Caco-2 (cell line): ENCODE data around the gene CDC42. TPM values are rescaled to one million over a fixed set of nuclear protein-coding genes. Genes with fewer than 3 reads are reported as not detected.

Experiments used
- BruUV-seq: library from RNA; stranded (reverse); fragments of 400-500 nt; replicated peaks from 2 replicates; lab custom pipeline; 2021; lab: Mats Ljungman, UMichigan
- CTCF ChIA-PET: fragments of 300-600 bp; sonication (Branson Sonifier 250); formaldehyde crosslinking; loops from one replicate; lab custom pipeline; 2022; ENCODE audit warnings: antibody characterized with exemption; lab: Charles Lee
- POLR2A ChIA-PET: fragments of 300-600 bp; sonication (Branson Sonifier 250); formaldehyde crosslinking; loops from one replicate; lab custom pipeline; 2022; ENCODE audit warnings: antibody characterized with exemption; lab: Charles Lee
- DNase-seq, 2 experiments: peaks; one replicate each; pipeline versions ENCODE4 v3.0.0 to v3.0.0-alpha.2; 2020 to 2022
- H3K27me3 ChIP-seq: replicated peaks from 2 replicates; pipeline ENCODE4 v1.6.0; 2011; ENCODE audit warnings: low read length; ENCODE audit not compliant: control insufficient read depth, insufficient read depth
- H3K36me3 ChIP-seq: 2 replicates; pipeline ENCODE4 v1.5.1; 2011; ENCODE audit warnings: low read length; ENCODE audit not compliant: control insufficient read depth, insufficient read depth
- H3K4me1 ChIP-seq: fragments of 250-450 bp; sonication (Bioruptor Pico); 2 replicates; pipeline ENCODE4 v1.5.1; 2020; ENCODE audit warnings: mild to moderate bottlenecking
- H3K4me3 ChIP-seq: 2 replicates; pipeline ENCODE4 v1.5.1; 2011; ENCODE audit warnings: low read depth, mild to moderate bottlenecking, control low read depth, low read length
- H3K9me3 ChIP-seq: fragments of 250-450 bp; sonication (Bioruptor Pico); 2 replicates; pipeline ENCODE4 v1.5.1; 2020; ENCODE audit warnings: mild to moderate bottlenecking, moderate library complexity
- H3K27ac Mint-ChIP-seq: one replicate; pipeline ENCODE4 v1.8.0; 2022; ENCODE audit warnings: mixed read lengths; ENCODE audit not compliant: unreplicated experiment
- H3K27me3 Mint-ChIP-seq: one replicate; pipeline ENCODE4 v1.8.0; 2022; ENCODE audit warnings: mixed read lengths; ENCODE audit not compliant: insufficient read depth, unreplicated experiment
- H3K36me3 Mint-ChIP-seq: one replicate; pipeline ENCODE4 v1.8.0; 2022; ENCODE audit warnings: mild to moderate bottlenecking, mixed read lengths; ENCODE audit not compliant: insufficient read depth, unreplicated experiment
- H3K4me1 Mint-ChIP-seq: one replicate; pipeline ENCODE4 v1.8.0; 2022; ENCODE audit warnings: low read depth, mixed read lengths; ENCODE audit not compliant: unreplicated experiment
- H3K4me3 Mint-ChIP-seq: one replicate; pipeline ENCODE4 v1.8.0; 2022; ENCODE audit warnings: mild to moderate bottlenecking, moderate library complexity, mixed read lengths; ENCODE audit not compliant: unreplicated experiment
- H3K9me3 Mint-ChIP-seq: one replicate; pipeline ENCODE4 v1.8.0; 2022; ENCODE audit warnings: mixed read lengths; ENCODE audit not compliant: unreplicated experiment
- CTCF ChIP-seq, 2 experiments: fragments of 200-600 bp in 1 of 2; IDR thresholded peaks; 1 replicate in 1 of 2; 2 replicates in 1 of 2; pipeline versions ENCODE4 v1.5.1 to v1.8.0; 2011 to 2022; ENCODE audit warnings: antibody characterized with exemption in 1 of 2, control low read depth in 1 of 2, inconsistent platforms in 1 of 2, low read depth in 1 of 2, low read length in 1 of 2, mild to moderate bottlenecking in 1 of 2, moderate library complexity in 1 of 2; ENCODE audit not compliant: insufficient read depth in 1 of 2, severe bottlenecking in 1 of 2, unreplicated experiment in 1 of 2
- intact Hi-C: fragments of 100-400 bp; cut with micrococcal nuclease; formaldehyde crosslinking; loops from one replicate; pipeline ENCODE4 v1.10.0; 2022; ENCODE audit not compliant: unreplicated experiment
- total RNA-seq: library from RNA; stranded (reverse); gene quantifications from 2 replicates; pipeline ENCODE4 v1.2.3, GENCODE V29; 2022

The CDC42 gene
- total RNA-seq, 1 experiment from 2014 or later: 240 TPM

GRCh38 chr1:22040286-22040623 lies 12.3 kb upstream of the CDC42 start:
- intact Hi-C loops: no loop called here
- Mint-ChIP-seq H3K4me3 (no peak overlapping the region), H3K9me3 (peaks cover 5% of the 10 kb centered on the region), H3K36me3 (peaks cover 5% of the 10 kb centered on the region), H3K27me3 (no peaks in the 10 kb centered on the region), H3K4me1 (peaks cover 13% of the 10 kb centered on the region), H3K27ac (no peak overlapping the region)
- Histone ChIP-seq H3K4me3 (no peak overlapping the region), H3K27me3 (no peaks in the 10 kb centered on the region), H3K4me1 (peaks cover 31% of the 10 kb centered on the region), H3K9me3 (no peaks in the 10 kb centered on the region), H3K36me3 (no peaks in the 10 kb centered on the region)
- no TSS peak for BruUV-seq
- CTCF ChIA-PET: no interaction called here
- no peak for TF ChIP-seq CTCF (IDR thresholded peaks at IDR 0.05; ENCODE audit: insufficient read depth in 1 of 2, low read depth in 1 of 2, low read length in 1 of 2, severe bottlenecking in 1 of 2, unreplicated experiment in 1 of 2)
- no peak for DNase-seq
- POLR2A ChIA-PET: no interaction called here

GRCh38 chr1:22041505-22041904 lies 11.0 kb upstream of the CDC42 start:
- no peaks in the 10 kb centered on the region for H3K27me3 Mint-ChIP-seq
- no peak for TF ChIP-seq CTCF (IDR thresholded peaks at IDR 0.05; ENCODE audit: insufficient read depth in 1 of 2, low read depth in 1 of 2, low read length in 1 of 2, severe bottlenecking in 1 of 2, unreplicated experiment in 1 of 2)
- BruUV-seq: no TSS peak
- ChIA-PET POLR2A (no interaction called here), CTCF (interaction anchor here (0.6 kb wide), 1 partner anchor 13 kb away, joined by 4 read pairs; no protein-coding TSS in a partner anchor)
- H3K9me3 Mint-ChIP-seq: peaks cover 11% of the 10 kb centered on the region
- no peak for DNase-seq
- H3K4me3 Mint-ChIP-seq: no peak overlapping the region
- Histone ChIP-seq H3K36me3 (no peaks in the 10 kb centered on the region), H3K4me1 (peaks cover 31% of the 10 kb centered on the region), H3K4me3 (no peak overlapping the region), H3K27me3 (no peaks in the 10 kb centered on the region), H3K9me3 (no peaks in the 10 kb centered on the region)
- H3K36me3 Mint-ChIP-seq: peaks cover 5% of the 10 kb centered on the region
- H3K4me1 Mint-ChIP-seq: peaks cover 13% of the 10 kb centered on the region
- intact Hi-C loops: no loop called here
- no peak overlapping the region for H3K27ac Mint-ChIP-seq

- Mint-ChIP-seq H3K4me1 (peaks cover 13% of the 10 kb centered on the region), H3K27ac (peak overlapping the region; percentile 56), H3K9me3 (peaks cover 11% of the 10 kb centered on the region), H3K27me3 (no peaks in the 10 kb centered on the region), H3K36me3 (peaks cover 5% of the 10 kb centered on the region), H3K4me3 (peak overlapping the region; percentile 31)
- peak; percentile 70 to 83 for DNase-seq
- no peak for TF ChIP-seq CTCF (IDR thresholded peaks at IDR 0.05; ENCODE audit: insufficient read depth in 1 of 2, low read depth in 1 of 2, low read length in 1 of 2, severe bottlenecking in 1 of 2, unreplicated experiment in 1 of 2)
- POLR2A ChIA-PET: no interaction called here
- Histone ChIP-seq H3K9me3 (no peaks in the 10 kb centered on the region), H3K4me1 (peaks cover 31% of the 10 kb centered on the region), H3K36me3 (no peaks in the 10 kb centered on the region), H3K4me3 (no peak overlapping the region), H3K27me3 (no peaks in the 10 kb centered on the region)
- BruUV-seq: no TSS peak
- intact Hi-C loops: no loop called here
- CTCF ChIA-PET: no interaction called here
Observed at GRCh38 chr1:22043198-22043769, 9.2 kb upstream of the CDC42 start.
